Measurements from ENCODE around the gene GABRR3.

Gene GABRR3

GRCh38 chr3:97960993-97961766, 73.9 kb downstream of the GABRR3 start:
- peaks cover 81% of the 10 kb centered on the region for H3K36me3 ChIP-seq (ENCODE audit: insufficient read depth, insufficient read length, low read length)
- H3K4me1 ChIP-seq (ENCODE audit: insufficient read depth, insufficient read length) = no peaks in the 10 kb centered on the region
- no peak overlapping the region for H3K9ac ChIP-seq (ENCODE audit: insufficient read length, low read depth)
- no peaks in the 10 kb centered on the region for H3K9me3 ChIP-seq (ENCODE audit: insufficient read depth, low read length)
- TF ChIP-seq ZNF274 (IDR thresholded peaks at IDR 0.05; ENCODE audit: low read depth, low read length) (no peak), YY1 (IDR thresholded peaks at IDR 0.05; ENCODE audit: insufficient read depth, insufficient read length) (no peak), SUZ12 (IDR thresholded peaks at IDR 0.05; ENCODE audit: extremely low read depth, insufficient read depth, insufficient read length) (no peak)
- no peak overlapping the region for H3K4me3 ChIP-seq (ENCODE audit: insufficient read length, low read depth)
- DNase-seq (ENCODE audit: low read depth, low spot score) = no peak
- H3K27me3 ChIP-seq (ENCODE audit: insufficient read depth, insufficient read length) = no peaks in the 10 kb centered on the region

- H3K36me3 ChIP-seq (ENCODE audit: insufficient read depth, insufficient read length, low read length) = peaks cover 78% of the 10 kb centered on the region
- H3K27me3 ChIP-seq (ENCODE audit: insufficient read depth, insufficient read length) = no peaks in the 10 kb centered on the region
- no peak overlapping the region for H3K9ac ChIP-seq (ENCODE audit: insufficient read length, low read depth)
These were observed 74.6 kb downstream of the GABRR3 start for GRCh38 chr3:97960551-97960950.

GRCh38 chr3:97959872-97960271, 75.2 kb downstream of the GABRR3 start:
- peaks cover 82% of the 10 kb centered on the region for H3K36me3 ChIP-seq (ENCODE audit: insufficient read depth, insufficient read length, low read length)
- H3K4me1 ChIP-seq (ENCODE audit: insufficient read depth, insufficient read length) = no peaks in the 10 kb centered on the region

More at GRCh38 chr3:97960551-97960950, 74.6 kb downstream of the GABRR3 start:
- Histone ChIP-seq H3K4me1 (ENCODE audit: insufficient read depth, insufficient read length) (no peaks in the 10 kb centered on the region), H3K9me3 (ENCODE audit: insufficient read depth, low read length) (no peaks in the 10 kb centered on the region), H3K4me3 (ENCODE audit: insufficient read length, low read depth) (no peak overlapping the region)
- no peak for DNase-seq (ENCODE audit: low read depth, low spot score)
- TF ChIP-seq YY1 (IDR thresholded peaks at IDR 0.05; ENCODE audit: insufficient read depth, insufficient read length) = no peak
- TF ChIP-seq SUZ12 (IDR thresholded peaks at IDR 0.05; ENCODE audit: extremely low read depth, insufficient read depth, insufficient read length) = no peak
- no peak for TF ChIP-seq ZNF274 (IDR thresholded peaks at IDR 0.05; ENCODE audit: low read depth, low read length)

GRCh38 chr3:97958796-97959195, 76.3 kb downstream of the GABRR3 start:
- peaks cover 86% of the 10 kb centered on the region for H3K36me3 ChIP-seq (ENCODE audit: insufficient read depth, insufficient read length, low read length)

More at GRCh38 chr3:97959872-97960271, 75.2 kb downstream of the GABRR3 start:
- Histone ChIP-seq H3K4me3 (ENCODE audit: insufficient read length, low read depth) (no peak overlapping the region), H3K9me3 (ENCODE audit: insufficient read depth, low read length) (no peaks in the 10 kb centered on the region), H3K27me3 (ENCODE audit: insufficient read depth, insufficient read length) (no peaks in the 10 kb centered on the region), H3K9ac (ENCODE audit: insufficient read length, low read depth) (no peak overlapping the region)
- TF ChIP-seq YY1 (IDR thresholded peaks at IDR 0.05; ENCODE audit: insufficient read depth, insufficient read length) (no peak), SUZ12 (IDR thresholded peaks at IDR 0.05; ENCODE audit: extremely low read depth, insufficient read depth, insufficient read length) (no peak), ZNF274 (IDR thresholded peaks at IDR 0.05; ENCODE audit: low read depth, low read length) (no peak)
- no peak for DNase-seq (ENCODE audit: low read depth, low spot score)

GRCh38 chr3:97958396-97958795, 76.7 kb downstream of the GABRR3 start:
- peaks cover 85% of the 10 kb centered on the region for H3K36me3 ChIP-seq (ENCODE audit: insufficient read depth, insufficient read length, low read length)
- no peak for DNase-seq (ENCODE audit: low read depth, low spot score)
- no peaks in the 10 kb centered on the region for H3K9me3 ChIP-seq (ENCODE audit: insufficient read depth, low read length)

More at GRCh38 chr3:97958796-97959195, 76.3 kb downstream of the GABRR3 start:
- Histone ChIP-seq H3K27me3 (ENCODE audit: insufficient read depth, insufficient read length) (no peaks in the 10 kb centered on the region), H3K9me3 (ENCODE audit: insufficient read depth, low read length) (no peaks in the 10 kb centered on the region), H3K4me1 (ENCODE audit: insufficient read depth, insufficient read length) (no peaks in the 10 kb centered on the region), H3K9ac (ENCODE audit: insufficient read length, low read depth) (no peak overlapping the region), H3K4me3 (ENCODE audit: insufficient read length, low read depth) (no peak overlapping the region)
- no peak for DNase-seq (ENCODE audit: low read depth, low spot score)
- TF ChIP-seq ZNF274 (IDR thresholded peaks at IDR 0.05; ENCODE audit: low read depth, low read length) = no peak
- TF ChIP-seq SUZ12 (IDR thresholded peaks at IDR 0.05; ENCODE audit: extremely low read depth, insufficient read depth, insufficient read length) = no peak
- TF ChIP-seq YY1 (IDR thresholded peaks at IDR 0.05; ENCODE audit: insufficient read depth, insufficient read length) = no peak

GRCh38 chr3:97957617-97958311, 77.4 kb downstream of the GABRR3 start:
- DNase-seq (ENCODE audit: low read depth, low spot score) = no peak
- no peak for TF ChIP-seq ZNF274 (IDR thresholded peaks at IDR 0.05; ENCODE audit: low read depth, low read length)
- no peak for TF ChIP-seq YY1 (IDR thresholded peaks at IDR 0.05; ENCODE audit: insufficient read depth, insufficient read length)
- no peak for TF ChIP-seq SUZ12 (IDR thresholded peaks at IDR 0.05; ENCODE audit: extremely low read depth, insufficient read depth, insufficient read length)
- no peaks in the 10 kb centered on the region for H3K27me3 ChIP-seq (ENCODE audit: insufficient read depth, insufficient read length)
- no peaks in the 10 kb centered on the region for H3K9me3 ChIP-seq (ENCODE audit: insufficient read depth, low read length)
- H3K36me3 ChIP-seq (ENCODE audit: insufficient read depth, insufficient read length, low read length) = peaks cover 84% of the 10 kb centered on the region
- H3K4me3 ChIP-seq (ENCODE audit: insufficient read length, low read depth) = no peak overlapping the region
- H3K4me1 ChIP-seq (ENCODE audit: insufficient read depth, insufficient read length) = no peaks in the 10 kb centered on the region
- H3K9ac ChIP-seq (ENCODE audit: insufficient read length, low read depth) = no peak overlapping the region

More at GRCh38 chr3:97958396-97958795, 76.7 kb downstream of the GABRR3 start:
- no peak for TF ChIP-seq YY1 (IDR thresholded peaks at IDR 0.05; ENCODE audit: insufficient read depth, insufficient read length)
- no peak for TF ChIP-seq SUZ12 (IDR thresholded peaks at IDR 0.05; ENCODE audit: extremely low read depth, insufficient read depth, insufficient read length)
- TF ChIP-seq ZNF274 (IDR thresholded peaks at IDR 0.05; ENCODE audit: low read depth, low read length) = no peak
- no peak overlapping the region for H3K4me3 ChIP-seq (ENCODE audit: insufficient read length, low read depth)
- H3K4me1 ChIP-seq (ENCODE audit: insufficient read depth, insufficient read length) = no peaks in the 10 kb centered on the region
- H3K9ac ChIP-seq (ENCODE audit: insufficient read length, low read depth) = no peak overlapping the region
- no peaks in the 10 kb centered on the region for H3K27me3 ChIP-seq (ENCODE audit: insufficient read depth, insufficient read length)

GRCh38 chr3:97956051-97956450, 79.1 kb downstream of the GABRR3 start:
- Histone ChIP-seq H3K9ac (ENCODE audit: insufficient read length, low read depth) (no peak overlapping the region), H3K9me3 (ENCODE audit: insufficient read depth, low read length) (no peaks in the 10 kb centered on the region), H3K4me1 (ENCODE audit: insufficient read depth, insufficient read length) (no peaks in the 10 kb centered on the region), H3K27me3 (ENCODE audit: insufficient read depth, insufficient read length) (no peaks in the 10 kb centered on the region), H3K4me3 (ENCODE audit: insufficient read length, low read depth) (no peak overlapping the region), H3K36me3 (ENCODE audit: insufficient read depth, insufficient read length, low read length) (peaks cover 85% of the 10 kb centered on the region)
- TF ChIP-seq ZNF274 (IDR thresholded peaks at IDR 0.05; ENCODE audit: low read depth, low read length) (no peak), SUZ12 (IDR thresholded peaks at IDR 0.05; ENCODE audit: extremely low read depth, insufficient read depth, insufficient read length) (no peak), YY1 (IDR thresholded peaks at IDR 0.05; ENCODE audit: insufficient read depth, insufficient read length) (no peak)
- no peak for DNase-seq (ENCODE audit: low read depth, low spot score)
